ENCODE measurements around the gene SRD5A1. TPM values are rescaled to one million over a fixed set of nuclear protein-coding genes. Genes with fewer than 3 reads are reported as not detected.

The SRD5A1 gene, protein sequence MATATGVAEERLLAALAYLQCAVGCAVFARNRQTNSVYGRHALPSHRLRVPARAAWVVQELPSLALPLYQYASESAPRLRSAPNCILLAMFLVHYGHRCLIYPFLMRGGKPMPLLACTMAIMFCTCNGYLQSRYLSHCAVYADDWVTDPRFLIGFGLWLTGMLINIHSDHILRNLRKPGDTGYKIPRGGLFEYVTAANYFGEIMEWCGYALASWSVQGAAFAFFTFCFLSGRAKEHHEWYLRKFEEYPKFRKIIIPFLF
- total RNA-seq, result 4.2 TPM
- long read RNA-seq, full-length matches to known transcripts, result 7 of 10 reads
- long read RNA-seq, partial matches to known transcripts, result 2 of 10 reads
- long read RNA-seq, other reads (novel, unspliced or antisense), result 1 of 10 reads

DNA sequence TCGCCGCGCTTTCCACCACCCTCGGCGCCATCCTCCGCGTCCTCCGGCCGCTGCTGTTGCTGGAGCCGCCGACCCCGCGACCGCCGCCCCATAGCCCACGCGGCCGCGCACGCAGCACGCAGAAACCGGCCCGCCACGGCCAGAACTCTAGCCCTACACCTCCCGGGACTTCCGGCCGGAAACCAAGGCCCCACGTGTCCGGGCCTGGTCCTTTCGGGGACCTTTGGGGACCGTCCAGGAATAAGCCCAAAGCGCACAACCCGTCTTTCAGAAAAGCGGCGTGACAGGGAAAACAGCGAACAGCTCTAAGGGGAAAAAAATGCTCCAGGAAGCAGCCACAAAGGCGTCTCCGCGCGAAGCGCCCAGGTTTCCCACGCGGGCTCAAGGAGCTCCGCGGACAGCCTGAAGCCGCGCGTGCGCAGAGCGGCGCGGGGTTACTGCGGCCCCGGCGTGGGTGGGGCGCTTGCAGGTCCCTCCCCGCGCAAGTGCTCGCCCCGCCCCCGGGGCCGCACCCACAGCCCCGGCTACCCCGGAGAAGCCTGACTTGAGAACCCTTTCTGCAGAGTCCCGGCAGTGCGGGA lies at the start of gene SRD5A1, which contains the start of gene NSUN2:
TSS of gene SRD5A1 (plus strand) at position 553 of the 581 bp plus-strand sequence. CDS start 137 bp downstream, outside the sequence.
TSS of gene NSUN2 (minus strand) at position 157 of the 581 bp plus-strand sequence. CDS start at position 92, 65 bp downstream.
- DNase-seq (ENCODE audit: low spot score), result peak; percentile 96
- intact Hi-C loops (cut with DNase I), result loop anchor here (1.0 to 2.0 kb wide), 2 partner anchors 79 to 112 kb away; no protein-coding TSS in a partner anchor

DNA sequence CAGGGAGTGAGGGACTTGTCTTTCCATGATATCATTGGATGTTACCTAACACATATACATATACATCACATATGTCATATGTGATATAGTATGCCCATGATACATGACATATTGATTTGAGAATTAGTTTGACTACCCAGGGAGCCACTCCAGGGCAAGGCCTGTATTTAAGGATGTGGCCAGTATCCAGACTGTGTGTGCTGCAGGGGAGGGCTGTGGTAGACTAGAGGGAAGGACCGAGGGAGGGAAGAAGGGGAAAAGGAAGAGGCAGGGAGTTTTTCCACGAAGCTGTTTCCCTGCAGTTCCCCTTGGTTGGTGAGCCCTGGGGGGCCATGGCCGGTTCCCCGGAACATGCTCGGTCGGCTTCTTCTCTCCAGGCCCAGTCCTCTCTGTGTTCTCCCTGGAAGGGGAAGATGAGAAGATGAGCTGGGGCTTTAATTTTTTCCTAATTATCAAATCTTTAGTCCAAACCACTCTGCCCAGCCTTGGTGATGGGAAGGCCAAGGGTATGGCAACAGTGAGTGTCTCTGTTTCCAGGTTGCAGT lies 49.1 kb upstream of the SRD5A1 start:
- DNase-seq (ENCODE audit: low spot score), result no peak
- intact Hi-C loops (cut with DNase I), result no loop called here

DNA sequence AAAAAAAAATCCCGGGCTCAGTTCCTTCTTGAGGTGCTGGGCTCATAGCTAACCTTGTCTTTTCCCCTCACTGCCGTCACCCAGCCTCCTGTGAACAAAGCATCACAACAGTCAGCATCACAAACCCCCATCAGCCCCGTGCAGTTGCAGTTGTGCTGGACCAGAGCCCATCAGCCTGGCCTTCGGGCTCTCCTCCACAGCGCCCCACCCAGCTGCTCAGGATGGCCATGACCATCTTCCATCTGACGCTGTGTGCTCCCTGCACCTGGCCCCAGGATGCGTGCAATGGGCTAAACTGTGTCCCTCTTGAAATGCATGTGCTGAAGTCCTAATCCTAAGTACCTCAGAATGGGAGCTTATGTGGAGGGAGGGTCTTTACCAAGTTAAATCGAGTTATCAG lies 48.5 kb upstream of the SRD5A1 start:
- intact Hi-C loops (cut with DNase I), result no loop called here
- DNase-seq (ENCODE audit: low spot score), result no peak

DNA sequence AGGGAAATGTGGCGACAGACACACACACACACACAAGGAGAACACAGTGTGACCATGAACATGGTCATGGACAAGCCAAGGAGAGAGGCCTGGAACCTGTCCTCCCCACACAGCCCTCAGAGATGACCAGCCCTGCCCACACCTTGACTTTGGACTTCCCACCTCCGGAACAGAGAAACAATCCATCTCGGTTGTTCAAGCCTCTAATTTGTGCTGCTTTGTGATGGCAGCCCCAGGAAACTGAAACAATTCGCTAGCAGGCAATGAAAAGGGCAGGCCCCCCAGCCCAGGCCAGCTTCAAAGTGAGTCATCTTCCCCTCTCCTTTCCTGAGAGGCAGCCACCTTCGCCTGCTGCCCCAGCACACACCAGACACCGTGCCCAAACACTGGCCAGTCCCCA lies 48.1 kb upstream of the SRD5A1 start:
- intact Hi-C loops (cut with DNase I), result no loop called here
- no peak for DNase-seq (ENCODE audit: low spot score)

GRCh38 chr5:6585939-6586646 lies 47.1 kb upstream of the SRD5A1 start:
- intact Hi-C loops (cut with DNase I), result no loop called here
- no peak for DNase-seq (ENCODE audit: low spot score)

- DNase-seq (ENCODE audit: low spot score), result no peak
- intact Hi-C loops (cut with DNase I), result no loop called here
Measured at GRCh38 chr5:6586647-6587042, 46.6 kb upstream of the SRD5A1 start.

- intact Hi-C loops (cut with DNase I), result no loop called here
Measured at GRCh38 chr5:6587171-6587570, 46.1 kb upstream of the SRD5A1 start.

GRCh38 chr5:6590581-6590980 lies 42.7 kb upstream of the SRD5A1 start:
- intact Hi-C loops (cut with DNase I), result no loop called here
- DNase-seq (ENCODE audit: low spot score), result no peak

More at GRCh38 chr5:6587171-6587570, 46.1 kb upstream of the SRD5A1 start:
- DNase-seq (ENCODE audit: low spot score), result no peak

GRCh38 chr5:6591671-6592288 lies 41.5 kb upstream of the SRD5A1 start:
- DNase-seq (ENCODE audit: low spot score), result no peak
- intact Hi-C loops (cut with DNase I), result no loop called here

GRCh38 chr5:6592601-6593000 lies 40.6 kb upstream of the SRD5A1 start:
- intact Hi-C loops (cut with DNase I), result no loop called here
- no peak for DNase-seq (ENCODE audit: low spot score)

- intact Hi-C loops (cut with DNase I), result no loop called here
Measured at GRCh38 chr5:6593148-6594016, 39.9 kb upstream of the SRD5A1 start.

DNA sequence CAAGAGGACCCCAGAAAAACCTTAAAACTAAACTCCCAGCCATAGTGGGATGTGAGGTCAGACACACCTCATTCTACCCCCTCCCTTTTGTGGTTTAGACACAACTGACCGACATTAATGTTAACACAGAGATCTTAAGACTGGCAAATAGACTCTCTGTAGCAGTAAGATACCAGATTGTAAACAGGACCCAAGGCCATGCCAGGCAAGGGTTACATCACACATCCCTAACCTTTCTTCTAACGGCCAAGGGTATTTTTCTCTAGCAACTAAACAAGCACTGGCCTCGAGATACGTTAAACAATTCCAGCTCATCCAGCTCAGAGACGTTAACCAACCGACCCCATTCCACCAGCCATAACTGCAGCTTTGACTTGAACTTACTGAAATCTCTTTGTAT lies 39.2 kb upstream of the SRD5A1 start:
- intact Hi-C loops (cut with DNase I), result no loop called here
- no peak for DNase-seq (ENCODE audit: low spot score)

More at GRCh38 chr5:6593148-6594016, 39.9 kb upstream of the SRD5A1 start:
- no peak for DNase-seq (ENCODE audit: low spot score)

GRCh38 chr5:6595405-6595804 lies 37.8 kb upstream of the SRD5A1 start:
- intact Hi-C loops (cut with DNase I), result no loop called here
- DNase-seq (ENCODE audit: low spot score), result no peak

- intact Hi-C loops (cut with DNase I), result no loop called here
- no peak for DNase-seq (ENCODE audit: low spot score)
Measured at GRCh38 chr5:6596388-6596787, 36.9 kb upstream of the SRD5A1 start.

DNA sequence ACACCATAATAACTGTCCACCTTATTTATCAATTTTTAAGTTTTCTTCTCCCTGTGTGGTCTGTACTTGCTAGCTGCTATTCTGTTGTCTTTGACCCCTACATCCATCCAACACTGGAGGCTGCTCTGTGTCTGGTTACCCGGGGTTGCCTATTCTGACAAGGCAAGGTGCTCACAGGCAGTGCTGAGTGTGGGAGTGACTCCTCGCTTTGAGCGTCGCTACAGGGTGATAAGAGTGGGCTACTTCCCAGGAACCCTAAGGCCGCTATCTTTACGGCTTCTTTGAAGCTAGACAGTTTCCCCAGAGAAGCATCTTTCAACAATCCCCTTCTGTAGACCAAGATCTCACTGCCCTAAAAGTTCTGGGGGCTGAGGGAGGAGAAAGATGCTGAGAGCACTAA lies 35.7 kb upstream of the SRD5A1 start:
- no peak for DNase-seq (ENCODE audit: low spot score)
- intact Hi-C loops (cut with DNase I), result no loop called here

DNA sequence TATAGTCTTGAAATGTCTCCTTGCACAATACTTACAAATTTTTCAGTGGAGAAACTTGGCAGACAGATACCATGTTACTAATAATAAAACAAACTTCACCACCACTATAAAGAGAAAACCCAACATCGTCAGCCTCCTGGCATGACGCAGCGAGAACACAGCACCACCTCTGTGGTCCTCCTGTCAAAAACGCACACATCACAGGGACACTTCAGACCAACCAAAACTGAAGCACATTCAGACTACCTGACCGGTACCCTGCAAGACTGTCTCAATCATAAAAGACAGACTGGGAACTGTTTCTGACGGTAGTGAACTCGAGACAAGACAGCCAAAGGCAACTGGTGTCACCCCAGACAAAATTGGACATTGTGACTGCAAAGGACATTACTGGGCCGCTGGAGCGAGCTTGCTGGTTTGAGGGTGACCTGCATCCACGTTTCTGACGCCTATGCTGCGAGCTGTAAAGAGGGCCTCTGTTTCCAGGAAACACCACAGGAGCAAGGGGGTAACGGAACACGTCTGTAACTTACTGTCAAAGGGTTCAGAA lies 34.8 kb upstream of the SRD5A1 start:
- intact Hi-C loops (cut with DNase I), result no loop called here
- DNase-seq (ENCODE audit: low spot score), result no peak

DNA sequence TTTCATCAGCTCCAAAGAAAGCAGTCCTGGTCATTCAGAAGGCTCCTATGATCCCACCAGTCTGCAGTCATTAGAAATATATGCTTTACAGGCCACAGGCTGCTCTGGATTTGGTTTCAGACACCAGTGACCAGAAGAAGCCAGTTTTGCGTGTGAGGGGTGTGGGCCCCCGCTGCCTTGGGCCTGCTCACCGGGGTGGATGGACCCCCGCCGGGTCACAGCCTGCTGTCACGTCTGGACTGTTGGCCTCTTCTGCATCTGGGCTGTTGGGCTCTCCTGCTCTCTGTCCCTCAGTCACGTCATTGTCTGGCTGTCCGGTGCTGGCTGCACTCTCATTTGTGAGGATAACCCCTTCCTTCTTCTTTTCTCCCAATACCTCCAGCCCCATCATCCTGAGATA lies 33.5 kb upstream of the SRD5A1 start:
- intact Hi-C loops (cut with DNase I), result no loop called here
- no peak for DNase-seq (ENCODE audit: low spot score)

GRCh38 chr5:6601271-6601670 lies 32.0 kb upstream of the SRD5A1 start:
- intact Hi-C loops (cut with DNase I), result no loop called here
- no peak for DNase-seq (ENCODE audit: low spot score)

DNA sequence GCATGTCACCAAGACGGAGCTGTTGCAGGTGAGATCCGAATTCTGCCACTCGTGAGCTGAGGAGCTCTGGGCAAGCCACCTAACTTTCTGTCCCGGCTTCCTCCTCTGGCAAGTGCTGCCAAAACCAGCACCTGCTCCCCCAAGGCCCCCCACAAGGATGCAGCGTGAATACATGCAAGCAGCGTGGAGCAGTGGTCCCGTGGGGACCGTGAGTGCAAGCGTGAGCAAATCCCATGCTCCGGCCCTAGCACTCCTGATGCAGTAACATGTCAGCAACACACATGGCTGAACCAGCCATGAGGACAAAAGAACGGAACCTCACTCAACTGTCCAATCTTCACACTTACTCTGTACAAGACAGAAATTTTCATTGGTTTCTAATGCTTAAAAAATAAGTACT lies 31.4 kb upstream of the SRD5A1 start:
- intact Hi-C loops (cut with DNase I), result no loop called here
- DNase-seq (ENCODE audit: low spot score), result no peak
